HEK293 (cell line): ENCODE measurements around the gene LRCH1.

Source experiments
- CTCF ChIA-PET: fragments of 350-600 bp; formaldehyde crosslinking; extraction: SDS; loops from one replicate; lab custom pipeline; 2021; ENCODE audit warnings: antibody characterized with exemption; lab: Yijun Ruan, JAX
- POLR2A ChIA-PET: fragments of 300-600 bp; formaldehyde crosslinking; extraction: SDS; loops from one replicate; lab custom pipeline; 2020; ENCODE audit warnings: antibody characterized with exemption, inconsistent platforms; lab: Yijun Ruan, JAX
- H3K27ac ChIP-seq: fragments of 200-500 bp; sonication (Bioruptor generic); 2 replicates; pipeline ENCODE4 v1.5.1; 2014; ENCODE audit warnings: low read depth, low read length, control low read depth, inconsistent platforms; ENCODE audit errors: extremely low read depth
- H3K36me3 ChIP-seq, 2 experiments: fragments of 200-500 bp in 1 of 2; sonication (Bioruptor generic) in 1 of 2; 1 replicate in 1 of 2; 2 replicates in 1 of 2; pipeline ENCODE4 v1.5.1; 2014 to 2017; ENCODE audit warnings: inconsistent platforms in 2 of 2, low read length in 2 of 2; ENCODE audit not compliant: control insufficient read depth in 2 of 2, insufficient read depth in 1 of 2
- H3K4me1 ChIP-seq: fragments of 200-500 bp; sonication (Bioruptor generic); 2 replicates; pipeline ENCODE4 v1.5.1; 2014; ENCODE audit warnings: mild to moderate bottlenecking, low read length, inconsistent platforms; ENCODE audit not compliant: control insufficient read depth, insufficient read depth
- H3K4me3 ChIP-seq: 2 replicates; pipeline ENCODE4 v1.5.1; 2011; ENCODE audit warnings: low read depth, mild to moderate bottlenecking, control low read depth, low read length, moderate library complexity
- H3K9me3 ChIP-seq: fragments of 200-500 bp; sonication (Bioruptor generic); 2 replicates; pipeline ENCODE4 v1.5.1; 2014; ENCODE audit warnings: low read depth, low read length, inconsistent platforms; ENCODE audit not compliant: control insufficient read depth, insufficient read depth
- HOXC10 ChIP-seq: sonication (generic); formaldehyde crosslinking; IDR thresholded peaks from 2 replicates; pipeline ENCODE4 v1.8.1; 2023; ENCODE audit warnings: mild to moderate bottlenecking, missing genetic modification reagents
- MEIS1 ChIP-seq: sonication (generic); formaldehyde crosslinking; IDR thresholded peaks from 2 replicates; pipeline ENCODE4 v1.8.1; 2022; ENCODE audit warnings: missing genetic modification reagents, mild to moderate bottlenecking, borderline replicate concordance
- MYNN ChIP-seq: fragments of 450-650 bp; formaldehyde crosslinking; IDR thresholded peaks from 2 replicates; pipeline ENCODE4 v1.5.1; 2016; ENCODE audit warnings: missing biosample characterization, missing genetic modification characterization, borderline replicate concordance
- OVOL3 ChIP-seq: fragments of 450-650 bp; formaldehyde crosslinking; IDR thresholded peaks from 2 replicates; pipeline ENCODE4 v1.5.1; 2016; ENCODE audit warnings: missing biosample characterization, missing genetic modification characterization
- SALL2 ChIP-seq: fragments of 450-650 bp; formaldehyde crosslinking; IDR thresholded peaks from 2 replicates; pipeline ENCODE4 v1.5.0; 2017; ENCODE audit warnings: missing biosample characterization, mild to moderate bottlenecking, missing genetic modification characterization, borderline replicate concordance
- SETDB1 ChIP-seq: IDR thresholded peaks from one replicate; pipeline ENCODE4 v1.6.1; 2017; ENCODE audit warnings: mild to moderate bottlenecking, low read length, moderate library complexity, mixed read lengths; ENCODE audit not compliant: insufficient read length
- ZBTB8A ChIP-seq: fragments of 450-650 bp; formaldehyde crosslinking; IDR thresholded peaks from 2 replicates; pipeline ENCODE4 v1.5.1; 2016; ENCODE audit warnings: missing biosample characterization, missing genetic modification characterization
- ZEB2 ChIP-seq: fragments of 450-650 bp; formaldehyde crosslinking; IDR thresholded peaks from 2 replicates; pipeline ENCODE4 v1.5.1; 2016; ENCODE audit warnings: missing biosample characterization, missing genetic modification characterization
- ZIC2 ChIP-seq: fragments of 450-650 bp; formaldehyde crosslinking; IDR thresholded peaks from 2 replicates; pipeline ENCODE4 v1.5.1; 2016; ENCODE audit warnings: missing biosample characterization, missing genetic modification characterization
- ZNF10 ChIP-seq: fragments of 450-650 bp; formaldehyde crosslinking; IDR thresholded peaks from 2 replicates; pipeline ENCODE4 v1.5.1; 2017; ENCODE audit warnings: missing biosample characterization, missing genetic modification characterization
- ZNF140 ChIP-seq: fragments of 450-650 bp; formaldehyde crosslinking; IDR thresholded peaks from 2 replicates; pipeline ENCODE4 v1.5.1; 2016; ENCODE audit warnings: missing biosample characterization, missing genetic modification characterization
- ZNF239 ChIP-seq: fragments of 450-650 bp; formaldehyde crosslinking; IDR thresholded peaks from 2 replicates; pipeline ENCODE4 v1.5.1; 2016; ENCODE audit warnings: missing biosample characterization, missing genetic modification characterization
- ZNF24 ChIP-seq: fragments of 450-650 bp; formaldehyde crosslinking; IDR thresholded peaks from 2 replicates; pipeline ENCODE4 v1.5.1; 2016; ENCODE audit warnings: missing biosample characterization, missing genetic modification characterization
- ZNF341 ChIP-seq: fragments of 450-650 bp; formaldehyde crosslinking; IDR thresholded peaks from 2 replicates; pipeline ENCODE4; 2016; ENCODE audit warnings: low read depth, missing biosample characterization, missing genetic modification characterization
- ZNF354C ChIP-seq: fragments of 450-650 bp; formaldehyde crosslinking; IDR thresholded peaks from 2 replicates; pipeline ENCODE4 v1.5.1; 2016; ENCODE audit warnings: missing biosample characterization, missing genetic modification characterization, low read depth, borderline replicate concordance
- ZNF416 ChIP-seq: fragments of 450-650 bp; formaldehyde crosslinking; IDR thresholded peaks from 2 replicates; pipeline ENCODE4 v1.5.1; 2016; ENCODE audit warnings: missing biosample characterization, missing genetic modification characterization
- ZNF423 ChIP-seq: fragments of 450-650 bp; formaldehyde crosslinking; IDR thresholded peaks from 2 replicates; pipeline ENCODE4 v1.5.1; 2016; ENCODE audit warnings: missing biosample characterization, missing genetic modification characterization
- ZNF654 ChIP-seq: fragments of 450-650 bp; formaldehyde crosslinking; IDR thresholded peaks from 2 replicates; pipeline ENCODE4 v1.5.1; 2016; ENCODE audit warnings: low read depth, missing biosample characterization, missing genetic modification characterization
- ZNF660 ChIP-seq: fragments of 450-650 bp; IDR thresholded peaks from 2 replicates; pipeline ENCODE4 v1.5.1; 2018; ENCODE audit warnings: missing biosample characterization, mild to moderate bottlenecking, missing genetic modification characterization
- ZNF791 ChIP-seq: fragments of 450-650 bp; formaldehyde crosslinking; IDR thresholded peaks from 2 replicates; pipeline ENCODE4 v1.5.1; 2016; ENCODE audit warnings: missing biosample characterization, missing genetic modification characterization
- ZNF792 ChIP-seq: fragments of 450-650 bp; formaldehyde crosslinking; IDR thresholded peaks from 2 replicates; pipeline ENCODE4 v1.5.1; 2016; ENCODE audit warnings: missing biosample characterization, missing genetic modification characterization
- ZNF837 ChIP-seq: fragments of 450-650 bp; formaldehyde crosslinking; IDR thresholded peaks from 2 replicates; pipeline ENCODE4 v1.5.1; 2016; ENCODE audit warnings: missing biosample characterization, missing genetic modification characterization
- ZSCAN30 ChIP-seq: fragments of 450-650 bp; IDR thresholded peaks from 2 replicates; pipeline ENCODE4 v1.5.1; 2018; ENCODE audit warnings: missing biosample characterization, mild to moderate bottlenecking, missing genetic modification characterization, moderate library complexity
- TF ChIP-seq, protein P1 (sequence below): fragments of 450-650 bp; formaldehyde crosslinking; IDR thresholded peaks from 2 replicates; pipeline ENCODE4 v1.5.1; 2016; ENCODE audit warnings: missing biosample characterization, missing genetic modification characterization
- TF ChIP-seq, protein P2 (sequence below): fragments of 450-650 bp; formaldehyde crosslinking; IDR thresholded peaks from 2 replicates; pipeline ENCODE4 v1.5.1; 2016; ENCODE audit warnings: missing biosample characterization, missing genetic modification characterization
- TF ChIP-seq, protein P3 (sequence below): fragments of 450-650 bp; formaldehyde crosslinking; IDR thresholded peaks from 2 replicates; pipeline ENCODE4 v1.5.1; 2016; ENCODE audit warnings: missing biosample characterization, missing genetic modification characterization
- TF ChIP-seq, protein P4 (sequence below): fragments of 450-650 bp; formaldehyde crosslinking; IDR thresholded peaks from 2 replicates; pipeline ENCODE4 v1.5.1; 2016; ENCODE audit warnings: missing biosample characterization, missing genetic modification characterization, borderline replicate concordance
- TF ChIP-seq, protein P5 (sequence below): fragments of 450-650 bp; formaldehyde crosslinking; IDR thresholded peaks from 2 replicates; pipeline ENCODE4 v1.5.1; 2016; ENCODE audit warnings: missing biosample characterization, missing genetic modification characterization

LRCH1 gene

DNA sequence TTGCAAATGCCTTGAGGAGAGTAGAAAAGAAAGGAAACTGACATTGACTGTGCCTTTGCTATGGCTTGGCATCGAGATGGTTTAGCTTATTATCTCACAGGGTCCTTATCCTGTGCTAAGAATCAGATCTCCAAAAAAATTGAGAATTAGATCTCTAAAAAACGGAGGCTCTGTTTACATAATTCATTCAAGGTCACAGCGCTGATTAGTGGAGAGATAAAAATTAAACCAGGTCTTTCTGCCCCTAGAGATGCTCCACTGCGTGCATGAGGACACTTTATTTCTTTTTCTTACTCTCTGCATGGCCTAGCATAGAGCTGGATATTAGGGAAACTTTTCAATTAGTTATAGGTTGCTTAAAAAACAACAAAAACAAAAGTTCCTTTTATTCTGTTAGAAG, 17.3 kb downstream of the LRCH1 start:
- POLR2A ChIA-PET, result no interaction called here
- H3K9me3 ChIP-seq, result no peaks in the 10 kb centered on the region
- no peak overlapping the region for H3K27ac ChIP-seq
- CTCF ChIA-PET, result interaction anchor here (0.7 to 1.5 kb wide), 2 partner anchors 19 to 28 kb away, joined by 3 read pairs; no protein-coding TSS in a partner anchor
- H3K36me3 ChIP-seq, result no peaks in the 10 kb centered on the region
- H3K4me3 ChIP-seq, result no peak overlapping the region
- peaks cover 3% of the 10 kb centered on the region; the same call in 1 of the 2 replicates for H3K4me1 ChIP-seq
- TF ChIP-seq ZNF140 (tag by site-specific recombination) (no peak), ZNF423 (no peak), SETDB1 (no peak), ZNF660 (tag by site-specific recombination) (no peak), SALL2 (tag by site-specific recombination) (no peak), OVOL3 (tag by site-specific recombination) (no peak), MEIS1 (no peak), ZSCAN30 (no peak), ZNF24 (no peak), HOXC10 (CRISPR knock-in tag) (no peak), ZBTB8A (tag by site-specific recombination) (no peak)
- TF ChIP-seq, protein P1, sequence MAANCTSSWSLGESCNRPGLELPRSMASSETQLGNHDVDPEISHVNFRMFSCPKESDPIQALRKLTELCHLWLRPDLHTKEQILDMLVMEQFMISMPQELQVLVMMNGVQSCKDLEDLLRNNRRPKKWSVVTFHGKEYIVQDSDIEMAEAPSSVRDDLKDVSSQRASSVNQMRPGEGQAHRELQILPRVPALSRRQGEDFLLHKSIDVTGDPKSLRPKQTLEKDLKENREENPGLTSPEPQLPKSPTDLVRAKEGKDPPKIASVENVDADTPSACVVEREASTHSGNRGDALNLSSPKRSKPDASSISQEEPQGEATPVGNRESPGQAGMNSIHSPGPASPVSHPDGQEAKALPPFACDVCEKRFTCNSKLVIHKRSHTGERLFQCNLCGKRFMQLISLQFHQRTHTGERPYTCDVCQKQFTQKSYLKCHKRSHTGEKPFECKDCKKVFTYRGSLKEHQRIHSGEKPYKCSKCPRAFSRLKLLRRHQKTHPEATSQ (tag by site-specific recombination), result no peak
- TF ChIP-seq, protein P2, sequence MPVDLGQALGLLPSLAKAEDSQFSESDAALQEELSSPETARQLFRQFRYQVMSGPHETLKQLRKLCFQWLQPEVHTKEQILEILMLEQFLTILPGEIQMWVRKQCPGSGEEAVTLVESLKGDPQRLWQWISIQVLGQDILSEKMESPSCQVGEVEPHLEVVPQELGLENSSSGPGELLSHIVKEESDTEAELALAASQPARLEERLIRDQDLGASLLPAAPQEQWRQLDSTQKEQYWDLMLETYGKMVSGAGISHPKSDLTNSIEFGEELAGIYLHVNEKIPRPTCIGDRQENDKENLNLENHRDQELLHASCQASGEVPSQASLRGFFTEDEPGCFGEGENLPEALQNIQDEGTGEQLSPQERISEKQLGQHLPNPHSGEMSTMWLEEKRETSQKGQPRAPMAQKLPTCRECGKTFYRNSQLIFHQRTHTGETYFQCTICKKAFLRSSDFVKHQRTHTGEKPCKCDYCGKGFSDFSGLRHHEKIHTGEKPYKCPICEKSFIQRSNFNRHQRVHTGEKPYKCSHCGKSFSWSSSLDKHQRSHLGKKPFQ (tag by site-specific recombination), result no peak
- TF ChIP-seq, protein P3, sequence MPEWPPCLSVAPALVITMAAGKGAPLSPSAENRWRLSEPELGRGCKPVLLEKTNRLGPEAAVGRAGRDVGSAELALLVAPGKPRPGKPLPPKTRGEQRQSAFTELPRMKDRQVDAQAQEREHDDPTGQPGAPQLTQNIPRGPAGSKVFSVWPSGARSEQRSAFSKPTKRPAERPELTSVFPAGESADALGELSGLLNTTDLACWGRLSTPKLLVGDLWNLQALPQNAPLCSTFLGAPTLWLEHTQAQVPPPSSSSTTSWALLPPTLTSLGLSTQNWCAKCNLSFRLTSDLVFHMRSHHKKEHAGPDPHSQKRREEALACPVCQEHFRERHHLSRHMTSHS (tag by site-specific recombination), result no peak
- TF ChIP-seq, protein P4, sequence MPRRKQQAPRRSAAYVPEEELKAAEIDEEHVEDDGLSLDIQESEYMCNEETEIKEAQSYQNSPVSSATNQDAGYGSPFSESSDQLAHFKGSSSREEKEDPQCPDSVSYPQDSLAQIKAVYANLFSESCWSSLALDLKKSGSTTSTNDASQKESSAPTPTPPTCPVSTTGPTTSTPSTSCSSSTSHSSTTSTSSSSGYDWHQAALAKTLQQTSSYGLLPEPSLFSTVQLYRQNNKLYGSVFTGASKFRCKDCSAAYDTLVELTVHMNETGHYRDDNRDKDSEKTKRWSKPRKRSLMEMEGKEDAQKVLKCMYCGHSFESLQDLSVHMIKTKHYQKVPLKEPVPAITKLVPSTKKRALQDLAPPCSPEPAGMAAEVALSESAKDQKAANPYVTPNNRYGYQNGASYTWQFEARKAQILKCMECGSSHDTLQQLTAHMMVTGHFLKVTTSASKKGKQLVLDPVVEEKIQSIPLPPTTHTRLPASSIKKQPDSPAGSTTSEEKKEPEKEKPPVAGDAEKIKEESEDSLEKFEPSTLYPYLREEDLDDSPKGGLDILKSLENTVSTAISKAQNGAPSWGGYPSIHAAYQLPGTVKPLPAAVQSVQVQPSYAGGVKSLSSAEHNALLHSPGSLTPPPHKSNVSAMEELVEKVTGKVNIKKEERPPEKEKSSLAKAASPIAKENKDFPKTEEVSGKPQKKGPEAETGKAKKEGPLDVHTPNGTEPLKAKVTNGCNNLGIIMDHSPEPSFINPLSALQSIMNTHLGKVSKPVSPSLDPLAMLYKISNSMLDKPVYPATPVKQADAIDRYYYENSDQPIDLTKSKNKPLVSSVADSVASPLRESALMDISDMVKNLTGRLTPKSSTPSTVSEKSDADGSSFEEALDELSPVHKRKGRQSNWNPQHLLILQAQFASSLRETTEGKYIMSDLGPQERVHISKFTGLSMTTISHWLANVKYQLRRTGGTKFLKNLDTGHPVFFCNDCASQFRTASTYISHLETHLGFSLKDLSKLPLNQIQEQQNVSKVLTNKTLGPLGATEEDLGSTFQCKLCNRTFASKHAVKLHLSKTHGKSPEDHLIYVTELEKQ (tag by site-specific recombination), result no peak

DNA sequence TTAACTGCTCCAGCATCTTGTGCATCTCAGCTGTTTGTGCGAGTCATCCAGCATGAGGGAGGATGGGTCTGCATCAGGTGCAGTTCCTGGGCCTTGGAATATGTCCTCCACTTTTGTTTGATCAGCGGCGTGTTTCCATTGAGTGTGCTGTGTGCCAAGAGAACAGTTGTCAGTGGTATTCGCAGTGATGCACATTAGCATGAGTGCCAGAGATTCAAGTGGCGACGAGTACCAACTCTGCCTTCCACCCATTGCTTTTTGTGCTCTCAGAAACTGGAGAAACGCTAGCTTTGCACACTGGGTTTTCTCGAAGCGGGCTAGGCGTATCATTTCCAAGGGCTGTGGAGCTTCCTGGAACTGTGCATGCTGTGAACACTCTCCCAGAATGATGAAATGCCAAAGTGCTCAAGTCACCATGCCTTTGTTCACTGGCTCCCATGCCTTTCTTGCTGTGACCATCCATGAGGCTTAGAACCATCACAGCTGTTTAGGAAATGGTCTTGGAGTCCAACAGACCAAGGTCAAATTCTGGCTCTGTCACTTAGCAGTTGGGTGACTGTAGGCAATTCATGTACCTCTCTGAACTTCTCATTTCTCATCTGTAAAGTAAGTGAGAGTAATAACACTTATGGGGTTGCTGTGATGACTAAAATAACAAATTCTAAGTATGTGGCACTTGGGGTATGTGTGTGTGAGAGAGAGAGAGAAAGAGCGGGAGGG, 18.4 kb downstream of the LRCH1 start:
- CTCF ChIA-PET, result no interaction called here
- H3K4me3 ChIP-seq, result no peak overlapping the region
- H3K27ac ChIP-seq, result no peak overlapping the region
- H3K36me3 ChIP-seq, result no peaks in the 10 kb centered on the region
- POLR2A ChIA-PET, result no interaction called here
- H3K4me1 ChIP-seq, result peaks cover 2% of the 10 kb centered on the region; the same call in 1 of the 2 replicates
- no peaks in the 10 kb centered on the region for H3K9me3 ChIP-seq
- TF ChIP-seq, protein P5, sequence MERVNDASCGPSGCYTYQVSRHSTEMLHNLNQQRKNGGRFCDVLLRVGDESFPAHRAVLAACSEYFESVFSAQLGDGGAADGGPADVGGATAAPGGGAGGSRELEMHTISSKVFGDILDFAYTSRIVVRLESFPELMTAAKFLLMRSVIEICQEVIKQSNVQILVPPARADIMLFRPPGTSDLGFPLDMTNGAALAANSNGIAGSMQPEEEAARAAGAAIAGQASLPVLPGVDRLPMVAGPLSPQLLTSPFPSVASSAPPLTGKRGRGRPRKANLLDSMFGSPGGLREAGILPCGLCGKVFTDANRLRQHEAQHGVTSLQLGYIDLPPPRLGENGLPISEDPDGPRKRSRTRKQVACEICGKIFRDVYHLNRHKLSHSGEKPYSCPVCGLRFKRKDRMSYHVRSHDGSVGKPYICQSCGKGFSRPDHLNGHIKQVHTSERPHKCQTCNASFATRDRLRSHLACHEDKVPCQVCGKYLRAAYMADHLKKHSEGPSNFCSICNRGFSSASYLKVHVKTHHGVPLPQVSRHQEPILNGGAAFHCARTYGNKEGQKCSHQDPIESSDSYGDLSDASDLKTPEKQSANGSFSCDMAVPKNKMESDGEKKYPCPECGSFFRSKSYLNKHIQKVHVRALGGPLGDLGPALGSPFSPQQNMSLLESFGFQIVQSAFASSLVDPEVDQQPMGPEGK (tag by site-specific recombination), result no peak
- TF ChIP-seq ZNF792 (no peak), ZNF10 (tag by site-specific recombination) (peak; percentile 53; the same call in 1 of the 2 replicates), ZIC2 (tag by site-specific recombination) (peak; percentile 47), ZNF341 (tag by site-specific recombination) (no peak), ZNF837 (tag by site-specific recombination) (no peak), ZNF239 (tag by site-specific recombination) (no peak), ZNF791 (no peak), ZNF416 (tag by site-specific recombination) (no peak), ZEB2 (tag by site-specific recombination) (no peak), ZNF654 (no peak), MYNN (tag by site-specific recombination) (no peak), ZNF354C (no peak)
